Neural cell (in vitro differentiated cells): ENCODE results near the gene NXT2. TPM values are rescaled to one million over a fixed set of nuclear protein-coding genes. Genes with fewer than 3 reads are reported as not detected.
"Not testable (repeated sequence)": the region's sequence is repeated elsewhere in the genome, so short reads cannot be mapped to it uniquely, and the experiment has no call there.

Experiments used
- H2AFZ ChIP-seq: fragments of 200-600, 300-800 bp; sonication (generic), shearing (Covaris generic); 2 replicates; pipeline ENCODE4 v1.6.0; 2014; ENCODE audit warnings: low read depth, mild to moderate bottlenecking, antibody characterized with exemption, low read length, moderate library complexity
- H3F3A ChIP-seq: fragments of 200-600 bp; shearing (Covaris generic); 2 replicates; pipeline ENCODE4 v1.6.1; 2016; ENCODE audit warnings: mild to moderate bottlenecking, moderate library complexity, mixed read lengths, antibody characterized with exemption, low read length; ENCODE audit not compliant: insufficient read depth, poor library complexity, severe bottlenecking
- H3K27ac ChIP-seq: fragments of 200-600, 300-800 bp; sonication (generic), shearing (Covaris generic); 2 replicates; pipeline ENCODE4 v1.5.1; 2014; ENCODE audit warnings: mild to moderate bottlenecking, low read length, moderate library complexity
- H3K27me3 ChIP-seq: fragments of 300-800, 200-600 bp; sonication (generic), shearing (Covaris generic); 2 replicates; pipeline ENCODE4 v1.6.0; 2014; ENCODE audit warnings: mild to moderate bottlenecking, low read depth, low read length, moderate library complexity; ENCODE audit not compliant: insufficient read depth
- H3K36me3 ChIP-seq: fragments of 300-800, 200-600 bp; sonication (generic), shearing (Covaris generic); 2 replicates; pipeline ENCODE4 v1.5.1; 2014; ENCODE audit warnings: mild to moderate bottlenecking, antibody characterized with exemption, low read length, moderate library complexity; ENCODE audit not compliant: insufficient read depth
- H3K4me2 ChIP-seq: fragments of 300-800, 200-600 bp; sonication (generic), shearing (Covaris generic); 2 replicates; pipeline ENCODE4 v1.6.0; 2014; ENCODE audit warnings: mild to moderate bottlenecking, low read length
- H3K4me3 ChIP-seq: fragments of 300-800, 200-600 bp; sonication (generic), shearing (Covaris generic); 2 replicates; pipeline ENCODE4 v1.5.1; 2014; ENCODE audit warnings: mild to moderate bottlenecking, low read length, moderate library complexity
- H3K79me2 ChIP-seq: fragments of 200-600 bp; shearing (Covaris generic); replicated peaks from 2 replicates; pipeline ENCODE4 v1.6.0; 2014; ENCODE audit warnings: mild to moderate bottlenecking, low read length, moderate library complexity; ENCODE audit not compliant: insufficient read depth
- H3K9ac ChIP-seq: fragments of 300-800, 200-600 bp; sonication (generic), shearing (Covaris generic); 2 replicates; pipeline ENCODE4 v1.6.1; 2016; ENCODE audit warnings: mild to moderate bottlenecking, low read length, mixed read lengths
- H3K9me2 ChIP-seq: fragments of 200-600 bp; shearing (Covaris generic); 2 replicates; pipeline ENCODE4 v1.6.1; 2016; ENCODE audit warnings: mild to moderate bottlenecking, low read length, mixed read lengths; ENCODE audit not compliant: insufficient read depth
- H3K9me3 ChIP-seq: fragments of 200-600, 300-800 bp; sonication (generic), shearing (Covaris generic); 2 replicates; pipeline ENCODE4 v1.6.1; 2016; ENCODE audit warnings: mild to moderate bottlenecking, mixed run types, low read length, moderate library complexity, mixed read lengths
- H4K20me1 ChIP-seq: fragments of 200-600 bp; shearing (Covaris generic); 2 replicates; pipeline ENCODE4 v1.6.1; 2016; ENCODE audit warnings: mild to moderate bottlenecking, mixed run types; ENCODE audit not compliant: insufficient read depth
- EP300 ChIP-seq: fragments of 450-650 bp; conservative IDR thresholded peaks from 2 replicates; pipeline ENCODE4 v1.6.1; 2014; ENCODE audit warnings: antibody characterized with exemption, mild to moderate bottlenecking, moderate library complexity; ENCODE audit not compliant: poor library complexity, severe bottlenecking
- EZH2 ChIP-seq: fragments of 200-600, 300-800 bp; shearing (Covaris generic), sonication (generic); IDR thresholded peaks from 2 replicates; pipeline ENCODE4 v1.6.1; 2014; ENCODE audit warnings: antibody characterized with exemption, low read length, borderline replicate concordance, mild to moderate bottlenecking; ENCODE audit not compliant: insufficient read depth, poor library complexity, severe bottlenecking
- MXI1 ChIP-seq: fragments of 450-650 bp; conservative IDR thresholded peaks from 2 replicates; pipeline ENCODE4 v1.6.1; 2014; ENCODE audit warnings: antibody characterized with exemption, mild to moderate bottlenecking; ENCODE audit not compliant: poor library complexity, severe bottlenecking
- POLR2AphosphoS5 ChIP-seq: IDR thresholded peaks from 2 replicates; pipeline ENCODE4 v1.6.1; 2012
- RAD21 ChIP-seq: fragments of 450-650 bp; conservative IDR thresholded peaks from 2 replicates; pipeline ENCODE4 v1.6.1; 2014; ENCODE audit warnings: antibody characterized with exemption, mild to moderate bottlenecking, moderate library complexity
- SMC3 ChIP-seq: fragments of 450-650 bp; conservative IDR thresholded peaks from 2 replicates; pipeline ENCODE4 v1.6.1; 2014; ENCODE audit warnings: antibody characterized with exemption, mild to moderate bottlenecking, moderate library complexity; ENCODE audit not compliant: poor library complexity
- TAF1 ChIP-seq: IDR thresholded peaks from 2 replicates; pipeline ENCODE4 v1.6.1; 2012; ENCODE audit warnings: low read depth
- polyA plus RNA-seq: library from polyadenylated mRNA; depleted of rRNA; stranded (reverse); fragments of >200 nt; gene quantifications from 2 replicates; pipeline ENCODE4 v1.2.3, GENCODE V29; 2014
- TF ChIP-seq, protein P1 (sequence below): fragments of 450-650 bp; IDR thresholded peaks from 2 replicates; pipeline ENCODE4 v1.5.1; 2014; ENCODE audit warnings: antibody characterized with exemption, mild to moderate bottlenecking, moderate library complexity; ENCODE audit not compliant: poor library complexity, severe bottlenecking
- TF ChIP-seq, protein P2 (sequence below): IDR thresholded peaks from 2 replicates; pipeline ENCODE4 v1.6.1; 2012; ENCODE audit warnings: borderline replicate concordance

NXT2 gene
- polyA plus RNA-seq, 1 donor from 2014 or later = 2.0 TPM

DNA sequence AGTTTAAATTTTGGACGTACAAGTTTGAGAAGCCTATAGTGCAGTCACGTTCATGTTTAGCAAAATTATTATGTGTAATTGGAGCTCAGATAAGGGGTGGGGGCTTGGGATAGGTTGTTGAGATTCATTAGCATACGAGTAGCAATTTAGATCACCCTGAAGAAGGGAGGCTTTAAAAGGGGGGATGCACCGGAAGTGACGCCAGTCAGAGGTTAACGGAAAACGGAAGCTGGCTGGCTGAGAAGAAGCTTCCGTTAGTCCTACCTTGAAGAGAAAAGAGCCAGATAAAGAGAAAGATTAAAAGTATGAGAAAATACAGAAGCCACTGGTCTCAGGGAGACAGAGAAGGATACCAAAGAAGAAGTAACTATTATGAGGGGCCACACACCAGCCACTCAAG is 1.1 kb upstream of the NXT2 start:
- no peak overlapping the region for H3K9ac ChIP-seq
- H2AFZ ChIP-seq = no peak overlapping the region
- H3K4me3 ChIP-seq = no peak overlapping the region
- TF ChIP-seq, protein P1, sequence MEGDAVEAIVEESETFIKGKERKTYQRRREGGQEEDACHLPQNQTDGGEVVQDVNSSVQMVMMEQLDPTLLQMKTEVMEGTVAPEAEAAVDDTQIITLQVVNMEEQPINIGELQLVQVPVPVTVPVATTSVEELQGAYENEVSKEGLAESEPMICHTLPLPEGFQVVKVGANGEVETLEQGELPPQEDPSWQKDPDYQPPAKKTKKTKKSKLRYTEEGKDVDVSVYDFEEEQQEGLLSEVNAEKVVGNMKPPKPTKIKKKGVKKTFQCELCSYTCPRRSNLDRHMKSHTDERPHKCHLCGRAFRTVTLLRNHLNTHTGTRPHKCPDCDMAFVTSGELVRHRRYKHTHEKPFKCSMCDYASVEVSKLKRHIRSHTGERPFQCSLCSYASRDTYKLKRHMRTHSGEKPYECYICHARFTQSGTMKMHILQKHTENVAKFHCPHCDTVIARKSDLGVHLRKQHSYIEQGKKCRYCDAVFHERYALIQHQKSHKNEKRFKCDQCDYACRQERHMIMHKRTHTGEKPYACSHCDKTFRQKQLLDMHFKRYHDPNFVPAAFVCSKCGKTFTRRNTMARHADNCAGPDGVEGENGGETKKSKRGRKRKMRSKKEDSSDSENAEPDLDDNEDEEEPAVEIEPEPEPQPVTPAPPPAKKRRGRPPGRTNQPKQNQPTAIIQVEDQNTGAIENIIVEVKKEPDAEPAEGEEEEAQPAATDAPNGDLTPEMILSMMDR = no peak
- TF ChIP-seq TAF1 = no peak
- TF ChIP-seq RAD21 = no peak
- TF ChIP-seq EZH2 = no peak
- TF ChIP-seq POLR2AphosphoS5 = no peak
- no peak for TF ChIP-seq MXI1
- no peaks in the 10 kb centered on the region for H3F3A ChIP-seq
- no peak overlapping the region for H3K4me2 ChIP-seq
- H3K9me3 ChIP-seq = no peaks in the 10 kb centered on the region
- no peaks in the 10 kb centered on the region for H3K79me2 ChIP-seq
- no peaks in the 10 kb centered on the region for H3K36me3 ChIP-seq
- no peaks in the 10 kb centered on the region for H4K20me1 ChIP-seq
- H3K9me2 ChIP-seq = no peaks in the 10 kb centered on the region
- no peak overlapping the region for H3K27ac ChIP-seq
- no peaks in the 10 kb centered on the region for H3K27me3 ChIP-seq

DNA sequence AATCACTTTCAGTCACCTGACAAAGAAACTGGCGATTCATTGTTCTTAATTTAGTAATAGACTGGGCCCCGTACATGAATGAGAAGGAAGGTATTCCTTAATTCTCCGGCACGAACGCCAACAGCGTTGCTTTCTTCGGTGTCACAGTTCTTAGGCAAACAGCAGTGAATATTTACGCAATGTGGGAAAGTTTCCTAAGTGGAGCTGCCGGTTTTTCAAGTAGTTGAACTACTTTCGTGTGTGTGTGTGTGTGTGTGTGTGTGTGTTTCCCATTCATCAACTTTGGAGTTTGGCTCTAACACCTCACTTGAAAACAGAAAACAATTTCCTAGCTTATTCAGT is 651 bp downstream of the NXT2 start:
- TF ChIP-seq EZH2 = no peak
- TF ChIP-seq RAD21 = peak; percentile 2
- Histone ChIP-seq H3K27ac (peak overlapping the region; percentile 31), H3K9me2 (no peaks in the 10 kb centered on the region), H3K4me3 (peak overlapping the region; percentile 74), H3K36me3 (no peaks in the 10 kb centered on the region), H3F3A (no peaks in the 10 kb centered on the region), H3K79me2 (no peaks in the 10 kb centered on the region), H3K27me3 (no peaks in the 10 kb centered on the region), H2AFZ (peak overlapping the region; percentile 21), H3K9ac (peak overlapping the region; percentile 77), H3K9me3 (no peaks in the 10 kb centered on the region), H3K4me2 (peak overlapping the region; percentile 19), H4K20me1 (no peaks in the 10 kb centered on the region)

DNA sequence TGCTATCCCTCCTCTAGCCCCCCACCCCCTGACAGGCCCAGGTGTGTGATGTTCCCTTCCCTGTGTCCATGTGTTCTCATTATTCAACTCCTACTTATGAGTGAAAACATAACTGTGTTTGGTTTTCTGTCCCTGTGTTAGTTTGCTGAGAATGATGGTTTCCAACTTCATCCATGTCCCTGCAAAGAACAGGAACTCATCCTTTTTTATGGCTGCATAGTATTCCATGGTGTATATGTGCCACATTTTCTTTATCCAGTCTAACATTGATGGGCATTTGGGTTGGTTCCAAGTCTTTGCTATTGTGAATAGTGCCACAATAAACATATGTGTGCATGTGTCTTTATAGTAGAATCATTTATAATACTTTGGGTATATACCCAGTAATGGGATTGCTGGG is 2.4 kb downstream of the NXT2 start:
- H3K27ac ChIP-seq, H3K4me3 ChIP-seq, H3K4me2 ChIP-seq, H3K36me3 ChIP-seq, H3K9me3 ChIP-seq, H3K27me3 ChIP-seq, H4K20me1 ChIP-seq, H3K79me2 ChIP-seq, H3F3A ChIP-seq, H3K9ac ChIP-seq, H3K9me2 ChIP-seq, H2AFZ ChIP-seq: not testable (repeated sequence)

DNA sequence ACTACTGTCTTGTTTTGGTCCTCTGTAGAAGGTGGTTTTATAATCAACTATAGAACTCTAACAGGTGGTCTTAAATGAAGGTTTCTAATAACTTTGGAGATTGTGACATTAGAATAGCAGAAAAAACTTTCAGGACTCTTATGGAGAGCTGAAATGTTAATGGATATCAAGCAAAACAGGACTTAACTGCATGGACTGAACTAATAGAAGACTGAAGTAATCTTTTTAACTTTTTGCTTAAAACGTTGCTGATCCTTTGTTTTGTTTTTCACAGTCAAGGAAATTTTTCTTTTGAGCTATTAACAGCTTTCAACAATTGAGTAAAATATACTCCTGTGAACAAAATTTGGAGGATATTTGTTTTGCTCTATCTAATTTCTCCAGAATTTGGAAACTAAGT is 17.2 kb downstream of the NXT2 start:
- no peak overlapping the region for H2AFZ ChIP-seq
- H3K79me2 ChIP-seq = no peaks in the 10 kb centered on the region
- no peaks in the 10 kb centered on the region for H3K36me3 ChIP-seq
- H3K27me3 ChIP-seq = no peaks in the 10 kb centered on the region
- H4K20me1 ChIP-seq = no peaks in the 10 kb centered on the region
- H3K4me3 ChIP-seq = no peak overlapping the region
- H3K9me3 ChIP-seq = no peaks in the 10 kb centered on the region
- TF ChIP-seq EP300 (no peak), MXI1 (no peak), SMC3 (no peak), POLR2AphosphoS5 (no peak), TAF1 (no peak), RAD21 (no peak), EZH2 (no peak)
- TF ChIP-seq, protein P2, sequence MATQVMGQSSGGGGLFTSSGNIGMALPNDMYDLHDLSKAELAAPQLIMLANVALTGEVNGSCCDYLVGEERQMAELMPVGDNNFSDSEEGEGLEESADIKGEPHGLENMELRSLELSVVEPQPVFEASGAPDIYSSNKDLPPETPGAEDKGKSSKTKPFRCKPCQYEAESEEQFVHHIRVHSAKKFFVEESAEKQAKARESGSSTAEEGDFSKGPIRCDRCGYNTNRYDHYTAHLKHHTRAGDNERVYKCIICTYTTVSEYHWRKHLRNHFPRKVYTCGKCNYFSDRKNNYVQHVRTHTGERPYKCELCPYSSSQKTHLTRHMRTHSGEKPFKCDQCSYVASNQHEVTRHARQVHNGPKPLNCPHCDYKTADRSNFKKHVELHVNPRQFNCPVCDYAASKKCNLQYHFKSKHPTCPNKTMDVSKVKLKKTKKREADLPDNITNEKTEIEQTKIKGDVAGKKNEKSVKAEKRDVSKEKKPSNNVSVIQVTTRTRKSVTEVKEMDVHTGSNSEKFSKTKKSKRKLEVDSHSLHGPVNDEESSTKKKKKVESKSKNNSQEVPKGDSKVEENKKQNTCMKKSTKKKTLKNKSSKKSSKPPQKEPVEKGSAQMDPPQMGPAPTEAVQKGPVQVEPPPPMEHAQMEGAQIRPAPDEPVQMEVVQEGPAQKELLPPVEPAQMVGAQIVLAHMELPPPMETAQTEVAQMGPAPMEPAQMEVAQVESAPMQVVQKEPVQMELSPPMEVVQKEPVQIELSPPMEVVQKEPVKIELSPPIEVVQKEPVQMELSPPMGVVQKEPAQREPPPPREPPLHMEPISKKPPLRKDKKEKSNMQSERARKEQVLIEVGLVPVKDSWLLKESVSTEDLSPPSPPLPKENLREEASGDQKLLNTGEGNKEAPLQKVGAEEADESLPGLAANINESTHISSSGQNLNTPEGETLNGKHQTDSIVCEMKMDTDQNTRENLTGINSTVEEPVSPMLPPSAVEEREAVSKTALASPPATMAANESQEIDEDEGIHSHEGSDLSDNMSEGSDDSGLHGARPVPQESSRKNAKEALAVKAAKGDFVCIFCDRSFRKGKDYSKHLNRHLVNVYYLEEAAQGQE = no peak
- TF ChIP-seq, protein P1 = no peak
- no peak overlapping the region for H3K9ac ChIP-seq
- H3K27ac ChIP-seq = no peak overlapping the region
- no peaks in the 10 kb centered on the region for H3K9me2 ChIP-seq
- H3K4me2 ChIP-seq = no peak overlapping the region
- no peaks in the 10 kb centered on the region for H3F3A ChIP-seq
